ENCODE results near the gene KATNB1.

KATNB1 gene

GRCh38 chr16:57747091-57747490 lies 11.5 kb downstream of the KATNB1 start:
- H3K27me3 ChIP-seq: no peaks in the 10 kb centered on the region
- DNase-seq: no peak
- H3K4me1 ChIP-seq: no peaks in the 10 kb centered on the region
- TF ChIP-seq, protein P1, sequence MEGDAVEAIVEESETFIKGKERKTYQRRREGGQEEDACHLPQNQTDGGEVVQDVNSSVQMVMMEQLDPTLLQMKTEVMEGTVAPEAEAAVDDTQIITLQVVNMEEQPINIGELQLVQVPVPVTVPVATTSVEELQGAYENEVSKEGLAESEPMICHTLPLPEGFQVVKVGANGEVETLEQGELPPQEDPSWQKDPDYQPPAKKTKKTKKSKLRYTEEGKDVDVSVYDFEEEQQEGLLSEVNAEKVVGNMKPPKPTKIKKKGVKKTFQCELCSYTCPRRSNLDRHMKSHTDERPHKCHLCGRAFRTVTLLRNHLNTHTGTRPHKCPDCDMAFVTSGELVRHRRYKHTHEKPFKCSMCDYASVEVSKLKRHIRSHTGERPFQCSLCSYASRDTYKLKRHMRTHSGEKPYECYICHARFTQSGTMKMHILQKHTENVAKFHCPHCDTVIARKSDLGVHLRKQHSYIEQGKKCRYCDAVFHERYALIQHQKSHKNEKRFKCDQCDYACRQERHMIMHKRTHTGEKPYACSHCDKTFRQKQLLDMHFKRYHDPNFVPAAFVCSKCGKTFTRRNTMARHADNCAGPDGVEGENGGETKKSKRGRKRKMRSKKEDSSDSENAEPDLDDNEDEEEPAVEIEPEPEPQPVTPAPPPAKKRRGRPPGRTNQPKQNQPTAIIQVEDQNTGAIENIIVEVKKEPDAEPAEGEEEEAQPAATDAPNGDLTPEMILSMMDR (IDR thresholded peaks at IDR 0.05; ENCODE audit: low read depth, low read length): no peak
- H3K4me3 ChIP-seq (ENCODE audit: low read depth, low read length): no peak overlapping the region
- no peaks in the 10 kb centered on the region for H3K9me3 ChIP-seq
- peaks cover 31% of the 10 kb centered on the region for H3K36me3 ChIP-seq

- no peak for DNase-seq
- peaks cover 27% of the 10 kb centered on the region for H3K36me3 ChIP-seq
- H3K9me3 ChIP-seq: no peaks in the 10 kb centered on the region
- H3K4me3 ChIP-seq (ENCODE audit: low read depth, low read length): no peak overlapping the region
- TF ChIP-seq, protein P1 (IDR thresholded peaks at IDR 0.05; ENCODE audit: low read depth, low read length): no peak
- H3K4me1 ChIP-seq: no peaks in the 10 kb centered on the region
- H3K27me3 ChIP-seq: no peaks in the 10 kb centered on the region
Observed at GRCh38 chr16:57747496-57747895, 11.9 kb downstream of the KATNB1 start.

GRCh38 chr16:57747996-57748395 lies 12.4 kb downstream of the KATNB1 start:
- peaks cover 25% of the 10 kb centered on the region for H3K36me3 ChIP-seq
- H3K9me3 ChIP-seq: no peaks in the 10 kb centered on the region
- no peaks in the 10 kb centered on the region for H3K4me1 ChIP-seq
- TF ChIP-seq, protein P1 (IDR thresholded peaks at IDR 0.05; ENCODE audit: low read depth, low read length): no peak
- DNase-seq: no peak
- H3K27me3 ChIP-seq: no peaks in the 10 kb centered on the region
- no peak overlapping the region for H3K4me3 ChIP-seq (ENCODE audit: low read depth, low read length)

GRCh38 chr16:57748596-57748995 lies 13.0 kb downstream of the KATNB1 start:
- Histone ChIP-seq H3K36me3 (peaks cover 21% of the 10 kb centered on the region), H3K27me3 (no peaks in the 10 kb centered on the region), H3K4me1 (no peaks in the 10 kb centered on the region), H3K9me3 (no peaks in the 10 kb centered on the region), H3K4me3 (ENCODE audit: low read depth, low read length) (no peak overlapping the region)
- no peak for DNase-seq
- TF ChIP-seq, protein P1 (IDR thresholded peaks at IDR 0.05; ENCODE audit: low read depth, low read length): no peak

DNA sequence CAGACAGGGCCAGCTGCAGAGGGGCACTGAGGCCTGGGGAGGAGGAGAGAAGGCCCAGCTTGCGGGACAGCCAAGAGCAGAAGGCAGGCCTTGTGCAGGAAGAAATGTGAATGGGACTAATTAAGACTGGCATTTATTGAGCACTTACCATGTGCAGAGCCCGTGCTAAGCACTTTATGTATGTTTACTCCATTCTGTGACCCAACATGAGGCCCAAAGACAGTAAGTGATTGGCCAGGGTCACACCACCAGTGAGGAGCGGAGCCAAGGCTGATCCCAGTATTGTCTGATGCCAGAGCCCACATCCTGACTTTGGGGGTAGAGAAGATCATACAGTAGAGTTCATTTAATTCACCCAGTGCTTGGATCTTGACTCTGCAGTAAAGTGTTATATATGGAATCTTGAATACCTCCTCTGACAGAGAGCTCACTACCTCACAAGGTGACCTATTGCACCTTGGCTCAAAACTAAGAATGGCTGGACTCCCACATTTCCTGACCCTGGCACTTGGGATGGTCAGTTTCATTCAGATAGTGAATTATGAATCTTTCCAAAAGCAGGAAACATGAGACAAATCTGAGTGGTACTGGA lies 13.6 kb downstream of the KATNB1 start:
- no peak overlapping the region for H3K4me3 ChIP-seq (ENCODE audit: low read depth, low read length)
- TF ChIP-seq, protein P1 (IDR thresholded peaks at IDR 0.05; ENCODE audit: low read depth, low read length): no peak
- H3K4me1 ChIP-seq: no peaks in the 10 kb centered on the region
- peaks cover 18% of the 10 kb centered on the region for H3K36me3 ChIP-seq
- H3K27me3 ChIP-seq: no peaks in the 10 kb centered on the region
- H3K9me3 ChIP-seq: no peaks in the 10 kb centered on the region
- DNase-seq: no peak

DNA sequence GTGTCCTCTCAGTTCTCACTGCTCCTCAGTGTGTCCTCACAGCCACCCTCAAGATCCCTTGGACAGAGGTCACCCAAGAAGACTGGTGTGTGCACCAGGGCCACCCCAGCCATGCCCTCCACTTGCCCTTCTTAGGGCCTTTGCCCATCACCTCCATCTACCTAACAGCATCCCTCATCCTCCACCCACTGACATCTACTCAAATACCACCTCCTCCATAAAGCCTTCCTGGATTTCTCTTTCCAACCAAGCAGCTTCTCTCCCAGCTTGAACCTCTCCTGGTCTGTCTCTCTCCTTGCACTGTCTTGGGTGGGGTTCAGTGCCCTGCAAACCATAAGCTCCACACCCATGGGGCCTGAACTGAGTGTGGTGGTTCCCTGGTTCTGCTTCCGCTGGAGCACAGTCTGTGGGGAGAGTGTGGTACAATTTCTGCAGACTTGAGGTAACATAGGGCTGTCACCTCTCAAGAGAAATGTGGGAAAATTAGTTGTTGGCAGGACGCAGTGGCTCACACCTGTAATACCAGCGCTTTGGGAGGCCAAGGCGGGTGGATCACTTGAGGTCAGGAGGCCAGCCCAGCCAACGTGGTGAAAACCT lies 14.4 kb downstream of the KATNB1 start:
- Histone ChIP-seq H3K4me3 (ENCODE audit: low read depth, low read length) (no peak overlapping the region), H3K9me3 (no peaks in the 10 kb centered on the region), H3K27me3 (no peaks in the 10 kb centered on the region), H3K4me1 (no peaks in the 10 kb centered on the region), H3K36me3 (peaks cover 18% of the 10 kb centered on the region)
- DNase-seq: no peak
- TF ChIP-seq, protein P1 (IDR thresholded peaks at IDR 0.05; ENCODE audit: low read depth, low read length): no peak

Measured in BE2C (cell line).